Endodermal cell (in vitro differentiated cells): ENCODE data around the gene RSPH3. TPM values are rescaled to one million over a fixed set of nuclear protein-coding genes. Genes with fewer than 3 reads are reported as not detected.

ENCODE experiments used
- DNase-seq: peaks from one replicate; pipeline ENCODE4 v3.0.0-alpha.2; 2017
- H3K27ac ChIP-seq: 2 replicates; pipeline ENCODE4 v1.5.1; 2013; ENCODE audit warnings: mild to moderate bottlenecking, low read depth, low read length, moderate library complexity
- H3K27me3 ChIP-seq: 2 replicates; pipeline ENCODE4 v1.6.1; 2013; ENCODE audit warnings: mild to moderate bottlenecking, low read length, moderate library complexity; ENCODE audit not compliant: insufficient read depth, control insufficient read depth, poor library complexity, severe bottlenecking
- H3K36me3 ChIP-seq: 2 replicates; pipeline ENCODE4 v1.7.0; 2013; ENCODE audit warnings: mild to moderate bottlenecking, low read length, moderate library complexity; ENCODE audit not compliant: control insufficient read depth, insufficient read depth
- H3K4me1 ChIP-seq: one replicate; pipeline ENCODE4 v1.7.0; 2013; ENCODE audit warnings: low read length; ENCODE audit not compliant: control insufficient read depth, insufficient read depth
- H3K4me3 ChIP-seq: 2 replicates; pipeline ENCODE4 v1.5.1; 2013; ENCODE audit warnings: mild to moderate bottlenecking, low read length, moderate library complexity
- H3K9ac ChIP-seq: 2 replicates; pipeline ENCODE4 v1.6.1; 2013; ENCODE audit warnings: mild to moderate bottlenecking, low read length, moderate library complexity; ENCODE audit not compliant: poor library complexity, severe bottlenecking; ENCODE audit errors: extremely low read depth
- H3K9me3 ChIP-seq: 2 replicates; pipeline ENCODE4 v1.6.1; 2013; ENCODE audit warnings: mild to moderate bottlenecking, low read length, moderate library complexity; ENCODE audit not compliant: control insufficient read depth
- H3K27ac Mint-ChIP-seq: 2 replicates; pipeline ENCODE4 v1.8.0; 2020; ENCODE audit warnings: mixed read lengths
- H3K27me3 Mint-ChIP-seq: 2 replicates; pipeline ENCODE4 v1.8.0; 2021; ENCODE audit warnings: mild to moderate bottlenecking, mixed read lengths; ENCODE audit not compliant: insufficient read depth
- H3K36me3 Mint-ChIP-seq: 2 replicates; pipeline ENCODE4 v1.8.0; 2020; ENCODE audit warnings: low read depth, mixed read lengths
- H3K4me1 Mint-ChIP-seq: 2 replicates; pipeline ENCODE4 v1.8.0; 2020; ENCODE audit warnings: mixed read lengths
- H3K4me3 Mint-ChIP-seq: 2 replicates; pipeline ENCODE4 v1.8.0; 2020; ENCODE audit warnings: mild to moderate bottlenecking, moderate library complexity, mixed read lengths
- H3K9me3 Mint-ChIP-seq: 2 replicates; pipeline ENCODE4 v1.8.0; 2020; ENCODE audit warnings: mild to moderate bottlenecking, mixed read lengths
- CTCF ChIP-seq: fragments of 200-600 bp; sonication (generic); conservative IDR thresholded peaks from 2 replicates; pipeline ENCODE4 v1.5.0; 2021; ENCODE audit warnings: antibody characterized with exemption, mild to moderate bottlenecking
- WGBS, 2 experiments: methylation state at CpG; one replicate each; pipeline versions ENCODE4 v1.1.5 to v1.1.7; 2013; ENCODE audit warnings: missing lambda C conversion rate in 2 of 2, mixed read lengths in 1 of 2; ENCODE audit not compliant: insufficient coverage in 1 of 2, insufficient read length in 1 of 2; 5-methylcytosine and 5-hydroxymethylcytosine counted together
- total RNA-seq, 2 donors: library from RNA; stranded (reverse); fragmentation: NEBNext Ultra II Directional in 1 of 2; extraction: Animal tissue kit (Norgen Biotek cat#: 25700) in 1 of 2; gene quantifications; 2 replicates in 1 of 2; 3 replicates in 1 of 2; pipeline ENCODE4 v1.2.1, GENCODE V29; 2021

RSPH3 gene
- total RNA-seq, 2 donors from 2014 or later, result 7.4 to 10.3 TPM

- no peaks in the 10 kb centered on the region for H3K4me1 ChIP-seq
- no peak for TF ChIP-seq CTCF
- H3K36me3 ChIP-seq, result no peaks in the 10 kb centered on the region
- Mint-ChIP-seq H3K36me3 (peaks cover 27% of the 10 kb centered on the region), H3K9me3 (no peaks in the 10 kb centered on the region), H3K4me3 (no peak overlapping the region), H3K27ac (no peak overlapping the region), H3K4me1 (no peaks in the 10 kb centered on the region), H3K27me3 (no peaks in the 10 kb centered on the region)
- WGBS, 2 experiments, result 95 to 100% methylated on average over 2 to 3 of the region's 3 CpGs
- H3K4me3 ChIP-seq, result no peak overlapping the region
- H3K9ac ChIP-seq, result no peak overlapping the region
- H3K9me3 ChIP-seq, result no peaks in the 10 kb centered on the region
- no peaks in the 10 kb centered on the region for H3K27me3 ChIP-seq
- DNase-seq, result no peak
- H3K27ac ChIP-seq, result no peak overlapping the region
Observed at GRCh38 chr6:158977382-158977781, 22.6 kb downstream of the RSPH3 start.

- no peak for DNase-seq
- Histone ChIP-seq H3K9me3 (peaks cover 30% of the 10 kb centered on the region), H3K9ac (no peak overlapping the region), H3K4me3 (no peak overlapping the region), H3K27ac (no peak overlapping the region), H3K36me3 (no peaks in the 10 kb centered on the region), H3K4me1 (peaks cover 2% of the 10 kb centered on the region), H3K27me3 (no peaks in the 10 kb centered on the region)
- H3K36me3 Mint-ChIP-seq, result peaks cover 30% of the 10 kb centered on the region
- H3K4me3 Mint-ChIP-seq, result no peak overlapping the region
- no peak overlapping the region for H3K27ac Mint-ChIP-seq
- peaks cover 3% of the 10 kb centered on the region for H3K4me1 Mint-ChIP-seq
- peak; percentile 89 for TF ChIP-seq CTCF
- peaks cover 30% of the 10 kb centered on the region for H3K9me3 Mint-ChIP-seq
- H3K27me3 Mint-ChIP-seq, result no peaks in the 10 kb centered on the region
- 31% methylated on average over 3 of the region's 4 CpGs; no CpG with 5 or more reads in 1 of the 2 experiments for WGBS, 2 experiments
Observed at GRCh38 chr6:158972241-158973233, 27.5 kb downstream of the RSPH3 start.

- 85 to 93% methylated on average over 5 to 6 of the region's 6 CpGs for WGBS, 2 experiments
- no peak overlapping the region for H3K4me3 Mint-ChIP-seq
- H3K36me3 ChIP-seq, result no peaks in the 10 kb centered on the region
- no peak overlapping the region for H3K27ac Mint-ChIP-seq
- no peak for TF ChIP-seq CTCF
- peaks cover 2% of the 10 kb centered on the region for H3K4me1 ChIP-seq
- H3K9me3 ChIP-seq, result peaks cover 46% of the 10 kb centered on the region
- no peaks in the 10 kb centered on the region for H3K27me3 Mint-ChIP-seq
- peaks cover 41% of the 10 kb centered on the region for H3K9me3 Mint-ChIP-seq
- no peak overlapping the region for H3K27ac ChIP-seq
- no peak overlapping the region for H3K4me3 ChIP-seq
- peak; percentile 42 for DNase-seq
- H3K36me3 Mint-ChIP-seq, result peaks cover 20% of the 10 kb centered on the region
- peaks cover 3% of the 10 kb centered on the region for H3K4me1 Mint-ChIP-seq
- H3K27me3 ChIP-seq, result no peaks in the 10 kb centered on the region
- no peak overlapping the region for H3K9ac ChIP-seq
Observed at GRCh38 chr6:158970640-158971275, 29.2 kb downstream of the RSPH3 start.
